CD14-positive monocyte (primary cell): ENCODE measurements around the gene CD3D. TPM values are rescaled to one million over a fixed set of nuclear protein-coding genes. Genes with fewer than 3 reads are reported as not detected.

Source experiments
- DNase-seq, 3 donors: peaks; one replicate each; pipeline ENCODE4 v3.0.0-alpha.2; 2011 to 2022
- H2AFZ ChIP-seq: 2 replicates; pipeline ENCODE4 v1.6.0; 2012; ENCODE audit warnings: mild to moderate bottlenecking, low read depth, low read length, inconsistent platforms; ENCODE audit not compliant: insufficient read depth, poor library complexity, severe bottlenecking
- H3K27ac ChIP-seq, 2 donors: 1 replicate in 1 of 2; 2 replicates in 1 of 2; pipeline ENCODE4 v1.5.1; 2012 to 2013; ENCODE audit warnings: low read length in 2 of 2, control low read depth in 1 of 2, inconsistent platforms in 1 of 2, low read depth in 1 of 2, mild to moderate bottlenecking in 1 of 2
- H3K27me3 ChIP-seq, 2 donors: one replicate each; pipeline versions ENCODE4 v1.6.0 to v1.6.1; 2011 to 2013; ENCODE audit warnings: low read length in 2 of 2; ENCODE audit not compliant: control insufficient read depth in 2 of 2, insufficient read depth in 2 of 2
- H3K36me3 ChIP-seq, 2 donors: replicated peaks in 1 of 2; 1 replicate in 1 of 2; 2 replicates in 1 of 2; pipeline versions ENCODE4 v1.5.1 to v1.6.1; 2012 to 2013; ENCODE audit warnings: low read length in 2 of 2, control low read depth in 1 of 2, inconsistent platforms in 1 of 2, mild to moderate bottlenecking in 1 of 2; ENCODE audit not compliant: insufficient read depth in 2 of 2, control insufficient read depth in 1 of 2
- H3K4me1 ChIP-seq, 2 donors: 1 replicate in 1 of 2; 2 replicates in 1 of 2; pipeline versions ENCODE4 v1.5.1 to v1.6.1; 2012 to 2013; ENCODE audit warnings: low read length in 2 of 2, control low read depth in 1 of 2, inconsistent platforms in 1 of 2, mild to moderate bottlenecking in 1 of 2, moderate library complexity in 1 of 2; ENCODE audit not compliant: insufficient read depth in 2 of 2, control insufficient read depth in 1 of 2
- H3K4me2 ChIP-seq: replicated peaks from 2 replicates; pipeline ENCODE3; 2012; ENCODE audit warnings: low read length, moderate library complexity, mild to moderate bottlenecking; ENCODE audit not compliant: poor library complexity, severe bottlenecking; ENCODE audit errors: extremely low read depth
- H3K4me3 ChIP-seq, 3 experiments: fragments of 200-600 bp in 1 of 3; sonication (generic) in 1 of 3; replicated peaks in 1 of 3; 1 replicate in 2 of 3; 2 replicates in 1 of 3; pipeline ENCODE4 v1.5.1; 2011 to 2013; ENCODE audit warnings: low read length in 3 of 3, mild to moderate bottlenecking in 3 of 3, control low read depth in 2 of 3, low read depth in 2 of 3, inconsistent platforms in 1 of 3, moderate library complexity in 1 of 3
- H3K79me2 ChIP-seq: 2 replicates; pipeline ENCODE4 v1.6.0; 2012; ENCODE audit warnings: mild to moderate bottlenecking, control low read depth, inconsistent platforms, low read length, moderate library complexity; ENCODE audit not compliant: insufficient read depth
- H3K9ac ChIP-seq: 2 replicates; pipeline ENCODE4 v1.6.0; 2017; ENCODE audit warnings: low read length, mild to moderate bottlenecking; ENCODE audit not compliant: insufficient read depth, poor library complexity, severe bottlenecking
- H3K9me3 ChIP-seq, 2 donors: replicated peaks in 1 of 2; 1 replicate in 1 of 2; 2 replicates in 1 of 2; pipeline versions ENCODE4 v1.5.1 to v1.6.1; 2012 to 2013; ENCODE audit warnings: low read length in 2 of 2, control low read depth in 1 of 2; ENCODE audit not compliant: control insufficient read depth in 1 of 2, insufficient read depth in 1 of 2
- H4K20me1 ChIP-seq: 2 replicates; pipeline ENCODE4 v1.6.0; 2012; ENCODE audit warnings: mild to moderate bottlenecking, low read length, control low read depth, moderate library complexity; ENCODE audit not compliant: insufficient read depth
- H3K27ac Mint-ChIP-seq, 7 donors: one replicate each; pipeline ENCODE4 v1.8.0; 2020; ENCODE audit warnings: mild to moderate bottlenecking in 7 of 7, mixed read lengths in 7 of 7, moderate library complexity in 6 of 7, inconsistent platforms in 2 of 7
- H3K27me3 Mint-ChIP-seq, 3 donors: one replicate each; pipeline ENCODE4 v1.8.0; 2021 to 2022; ENCODE audit warnings: low read depth in 3 of 3, mild to moderate bottlenecking in 3 of 3, mixed read lengths in 3 of 3, moderate library complexity in 3 of 3, inconsistent platforms in 1 of 3
- H3K36me3 Mint-ChIP-seq, 2 donors: one replicate each; pipeline ENCODE4 v1.8.0; 2020; ENCODE audit warnings: mixed read lengths in 2 of 2, inconsistent platforms in 1 of 2, mild to moderate bottlenecking in 1 of 2
- H3K4me1 Mint-ChIP-seq: one replicate; pipeline ENCODE4 v1.8.0; 2020; ENCODE audit warnings: mild to moderate bottlenecking, mixed read lengths
- H3K4me3 Mint-ChIP-seq, 2 donors: one replicate each; pipeline ENCODE4 v1.8.0; 2020; ENCODE audit warnings: mild to moderate bottlenecking in 2 of 2, mixed read lengths in 2 of 2, moderate library complexity in 1 of 2
- H3K9me3 Mint-ChIP-seq, 7 donors: one replicate each; pipeline ENCODE4 v1.8.0; 2020 to 2022; ENCODE audit warnings: mixed read lengths in 7 of 7, mild to moderate bottlenecking in 6 of 7, moderate library complexity in 6 of 7, inconsistent platforms in 2 of 7
- WGBS: methylation state at CpG from one replicate; pipeline ENCODE4 v1.1.5; 2013; ENCODE audit warnings: missing lambda C conversion rate; ENCODE audit not compliant: insufficient coverage; 5-methylcytosine and 5-hydroxymethylcytosine counted together
- intact Hi-C, 2 donors: fragments of 100-400 bp; cut with micrococcal nuclease; formaldehyde crosslinking; loops; one replicate each; pipeline versions ENCODE4 v1.15.0 to v1.15.1; 2023
- polyA plus RNA-seq, 3 donors: library from polyadenylated mRNA; depleted of rRNA in 1 of 3; unstranded in 2 of 3; stranded (reverse) in 1 of 3; fragments of 300-500 nt in 2 of 3; fragments of >200 nt in 1 of 3; fragmentation: Illumina TruSeq in 2 of 3; gene quantifications; 1 replicate in 2 of 3; 2 replicates in 1 of 3; pipeline ENCODE4 v1.2.3, GENCODE V29; 2012 to 2021
- TF ChIP-seq, protein P1 (sequence below): fragments of 200-600 bp; IDR thresholded peaks from one replicate; pipeline ENCODE4 v1.8.0; 2022; ENCODE audit warnings: antibody characterized with exemption, mild to moderate bottlenecking

Gene CD3D
- polyA plus RNA-seq, 3 donors: 2.2 to 3.1 TPM; not detected in 1

DNA sequence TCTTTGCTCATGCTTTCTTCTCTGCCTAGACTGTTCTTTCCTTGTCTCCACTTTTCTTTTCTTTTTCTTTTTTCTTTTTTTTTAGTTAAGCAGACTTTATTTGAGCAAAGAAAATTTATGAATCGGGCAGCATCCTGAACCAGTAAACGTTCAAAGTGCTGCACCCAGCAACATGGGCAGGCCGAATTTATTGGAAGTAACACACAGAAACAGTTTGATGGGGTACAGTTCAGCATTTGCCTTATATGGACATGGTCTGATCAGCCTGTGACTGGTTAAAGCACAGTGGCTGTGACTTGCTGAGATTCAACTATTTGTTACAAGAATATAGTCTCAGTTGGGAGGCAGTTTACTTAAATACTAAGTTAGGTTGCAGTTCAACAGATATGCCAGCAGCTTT lies 22.0 kb downstream of the CD3D start:
- 79% methylated on average over 2 of the region's 3 CpGs for WGBS
- no peak for DNase-seq
- Histone ChIP-seq H3K4me2 (no peak overlapping the region), H3K4me3 (no peak overlapping the region), H3K4me1 (peaks cover 57 to 68% of the 10 kb centered on the region in 2 donors), H3K36me3 (no peaks in the 10 kb centered on the region), H4K20me1 (no peaks in the 10 kb centered on the region), H3K9me3 (no peaks in the 10 kb centered on the region), H2AFZ (no peak overlapping the region), H3K27ac (no peak overlapping the region), H3K27me3 (no peaks in the 10 kb centered on the region), H3K79me2 (no peaks in the 10 kb centered on the region), H3K9ac (no peak overlapping the region)
- TF ChIP-seq, protein P1, sequence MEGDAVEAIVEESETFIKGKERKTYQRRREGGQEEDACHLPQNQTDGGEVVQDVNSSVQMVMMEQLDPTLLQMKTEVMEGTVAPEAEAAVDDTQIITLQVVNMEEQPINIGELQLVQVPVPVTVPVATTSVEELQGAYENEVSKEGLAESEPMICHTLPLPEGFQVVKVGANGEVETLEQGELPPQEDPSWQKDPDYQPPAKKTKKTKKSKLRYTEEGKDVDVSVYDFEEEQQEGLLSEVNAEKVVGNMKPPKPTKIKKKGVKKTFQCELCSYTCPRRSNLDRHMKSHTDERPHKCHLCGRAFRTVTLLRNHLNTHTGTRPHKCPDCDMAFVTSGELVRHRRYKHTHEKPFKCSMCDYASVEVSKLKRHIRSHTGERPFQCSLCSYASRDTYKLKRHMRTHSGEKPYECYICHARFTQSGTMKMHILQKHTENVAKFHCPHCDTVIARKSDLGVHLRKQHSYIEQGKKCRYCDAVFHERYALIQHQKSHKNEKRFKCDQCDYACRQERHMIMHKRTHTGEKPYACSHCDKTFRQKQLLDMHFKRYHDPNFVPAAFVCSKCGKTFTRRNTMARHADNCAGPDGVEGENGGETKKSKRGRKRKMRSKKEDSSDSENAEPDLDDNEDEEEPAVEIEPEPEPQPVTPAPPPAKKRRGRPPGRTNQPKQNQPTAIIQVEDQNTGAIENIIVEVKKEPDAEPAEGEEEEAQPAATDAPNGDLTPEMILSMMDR: no peak
- Mint-ChIP-seq H3K27me3 (peaks cover 0 to 2% (median 2%) of the 10 kb centered on the region in 3 donors), H3K4me3 (peak overlapping the region in 1 of 2 donors; percentile 10), H3K9me3 (peaks cover 0 to 4% (median 0%) of the 10 kb centered on the region in 7 donors), H3K4me1 (peaks cover 62% of the 10 kb centered on the region), H3K36me3 (no peaks in the 10 kb centered on the region), H3K27ac (peak overlapping the region in 1 of 7 donors; percentile 54)
- intact Hi-C loops: no loop called here

DNA sequence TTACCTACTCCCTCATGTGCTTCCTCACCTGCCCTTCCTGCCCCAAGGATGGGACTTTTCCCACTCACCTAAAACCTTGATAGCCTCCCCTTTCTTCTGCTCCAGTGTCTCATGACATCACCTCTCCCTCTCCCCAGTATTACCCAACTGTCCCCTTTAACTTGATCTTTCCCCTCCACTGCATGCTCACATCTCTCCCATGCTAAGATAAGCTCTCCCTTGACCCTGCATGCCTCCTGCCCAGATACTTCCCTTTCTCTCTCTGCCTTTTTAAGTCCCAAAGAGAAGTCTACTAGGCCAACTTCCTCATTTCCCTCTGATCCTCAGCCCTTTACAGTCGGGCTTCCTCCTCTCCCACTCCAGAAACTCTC lies 23.2 kb downstream of the CD3D start:
- peak overlapping the region; percentile 8 to 67 for H3K4me3 Mint-ChIP-seq
- Histone ChIP-seq H3K27ac (peak overlapping the region; percentile 65 to 68), H2AFZ (no peak overlapping the region), H3K4me1 (peaks cover 62 to 75% of the 10 kb centered on the region in 2 donors), H3K9me3 (no peaks in the 10 kb centered on the region), H3K4me3 (peak overlapping the region in 1 of 3 experiments; percentile 47), H3K27me3 (no peaks in the 10 kb centered on the region), H4K20me1 (no peaks in the 10 kb centered on the region), H3K4me2 (peak overlapping the region; percentile 53), H3K9ac (no peak overlapping the region), H3K36me3 (no peaks in the 10 kb centered on the region), H3K79me2 (no peaks in the 10 kb centered on the region)
- H3K27me3 Mint-ChIP-seq: peaks cover 0 to 4% (median 0%) of the 10 kb centered on the region in 3 donors
- WGBS: 0% methylated on average over 1 of the region's 1 CpG
- peak; percentile 66 to 82 (median 79) for DNase-seq
- intact Hi-C loops: no loop called here
- H3K27ac Mint-ChIP-seq: peak overlapping the region; percentile 58 to 91 (median 85)
- TF ChIP-seq, protein P1: no peak
- no peaks in the 10 kb centered on the region for H3K36me3 Mint-ChIP-seq
- peaks cover 67% of the 10 kb centered on the region for H3K4me1 Mint-ChIP-seq
- H3K9me3 Mint-ChIP-seq: peaks cover 0 to 4% (median 0%) of the 10 kb centered on the region in 7 donors
